Upper lobe of left lung (tissue), 6 donors: ENCODE data around the gene SPAG16. TPM values are rescaled to one million over a fixed set of nuclear protein-coding genes. Genes with fewer than 3 reads are reported as not detected.

ENCODE experiments used
- ATAC-seq, 2 donors: fragments of 200-7000 bp; cut with Tn5 transposase; one replicate each; pipeline ENCODE4 v1.9.1; 2022; ENCODE audit warnings: mild to moderate bottlenecking in 2 of 2, moderate library complexity in 2 of 2; ENCODE audit not compliant: low FRiP score in 2 of 2
- DNase-seq, 2 donors: peaks; one replicate each; pipeline ENCODE4 v3.0.0-alpha.2; 2019 to 2020
- H3K27ac ChIP-seq, 4 donors: fragments of 200-600 bp; sonication (generic); one replicate each; pipeline ENCODE4 v1.5.1; 2016 to 2019
- H3K27me3 ChIP-seq, 4 donors: fragments of 200-600 bp; sonication (generic); one replicate each; pipeline ENCODE4 v1.5.1; 2017 to 2019
- H3K36me3 ChIP-seq, 4 donors: fragments of 200-600 bp; sonication (generic); one replicate each; pipeline ENCODE4 v1.5.1; 2016 to 2019
- H3K4me1 ChIP-seq, 4 donors: fragments of 200-600 bp; sonication (generic); one replicate each; pipeline ENCODE4 v1.5.1; 2018 to 2019
- H3K4me3 ChIP-seq, 4 donors: fragments of 200-600 bp; sonication (generic); one replicate each; pipeline ENCODE4 v1.5.1; 2017 to 2019; ENCODE audit warnings: mild to moderate bottlenecking in 2 of 4, moderate library complexity in 1 of 4
- H3K9me3 ChIP-seq, 4 donors: fragments of 200-600 bp; sonication (generic); one replicate each; pipeline ENCODE4 v1.5.1; 2018 to 2019
- EP300 ChIP-seq, 4 donors: sonication (generic); formaldehyde crosslinking; IDR thresholded peaks; one replicate each; pipeline ENCODE4 v1.5.1; 2017; ENCODE audit warnings: antibody characterized with exemption in 4 of 4, control low read depth in 2 of 4
- POLR2A ChIP-seq, 4 donors: fragments of 450-650 bp; IDR thresholded peaks; one replicate each; pipeline ENCODE4 v1.5.1; 2016 to 2017; ENCODE audit warnings: antibody characterized with exemption in 4 of 4, mild to moderate bottlenecking in 2 of 4
- POLR2AphosphoS5 ChIP-seq, 2 donors: sonication (generic); formaldehyde crosslinking; IDR thresholded peaks; one replicate each; pipeline ENCODE4 v1.5.1; 2017; ENCODE audit warnings: antibody characterized with exemption in 2 of 2
- WGBS, 2 donors: methylation state at CpG; one replicate each; pipeline ENCODE4 v1.1.5; 2017 to 2018; 5-methylcytosine and 5-hydroxymethylcytosine counted together
- total RNA-seq, 6 donors: library from RNA; depleted of rRNA in 4 of 6; stranded (reverse); fragments of >200 nt in 4 of 6; gene quantifications; one replicate each; pipeline versions ENCODE4 v1.1.0 to v1.2.1, GENCODE V29; 2016 to 2021
- TF ChIP-seq, protein P1 (sequence below), 6 experiments: fragments of 450-650 bp in 4 of 6; fragments of 200-600 bp in 2 of 6; sonication (generic) in 2 of 6; IDR thresholded peaks; one replicate each; pipeline ENCODE4 v1.5.1; 2016 to 2019; ENCODE audit warnings: antibody characterized with exemption in 6 of 6
- donor health status: DM: no; HTN: no; CAD: no; lungs with moderate emphysema.
- donor health status: DM: no; HTN: yes; CAD: no; lungs with severe emphysema.

The SPAG16 gene
- total RNA-seq, 6 donors from 2014 or later: 9.7 to 65.0 (median 12.9) TPM

- no peak for DNase-seq
- no peaks in the 10 kb centered on the region for H3K27me3 ChIP-seq
- no peak for TF ChIP-seq EP300 (IDR thresholded peaks at IDR 0.05)
- no peak for TF ChIP-seq POLR2AphosphoS5 (IDR thresholded peaks at IDR 0.05)
- TF ChIP-seq POLR2A (IDR thresholded peaks at IDR 0.05): no peak
- TF ChIP-seq, protein P1, sequence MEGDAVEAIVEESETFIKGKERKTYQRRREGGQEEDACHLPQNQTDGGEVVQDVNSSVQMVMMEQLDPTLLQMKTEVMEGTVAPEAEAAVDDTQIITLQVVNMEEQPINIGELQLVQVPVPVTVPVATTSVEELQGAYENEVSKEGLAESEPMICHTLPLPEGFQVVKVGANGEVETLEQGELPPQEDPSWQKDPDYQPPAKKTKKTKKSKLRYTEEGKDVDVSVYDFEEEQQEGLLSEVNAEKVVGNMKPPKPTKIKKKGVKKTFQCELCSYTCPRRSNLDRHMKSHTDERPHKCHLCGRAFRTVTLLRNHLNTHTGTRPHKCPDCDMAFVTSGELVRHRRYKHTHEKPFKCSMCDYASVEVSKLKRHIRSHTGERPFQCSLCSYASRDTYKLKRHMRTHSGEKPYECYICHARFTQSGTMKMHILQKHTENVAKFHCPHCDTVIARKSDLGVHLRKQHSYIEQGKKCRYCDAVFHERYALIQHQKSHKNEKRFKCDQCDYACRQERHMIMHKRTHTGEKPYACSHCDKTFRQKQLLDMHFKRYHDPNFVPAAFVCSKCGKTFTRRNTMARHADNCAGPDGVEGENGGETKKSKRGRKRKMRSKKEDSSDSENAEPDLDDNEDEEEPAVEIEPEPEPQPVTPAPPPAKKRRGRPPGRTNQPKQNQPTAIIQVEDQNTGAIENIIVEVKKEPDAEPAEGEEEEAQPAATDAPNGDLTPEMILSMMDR (IDR thresholded peaks at IDR 0.05): no peak
- 60% methylated on average over 2 of the region's 2 CpGs for WGBS, 2 donors
- H3K36me3 ChIP-seq: no peaks in the 10 kb centered on the region
- ATAC-seq: peak in 1 of 2 donors; percentile 94
- no peaks in the 10 kb centered on the region for H3K4me1 ChIP-seq
- H3K4me3 ChIP-seq: no peak overlapping the region
- no peaks in the 10 kb centered on the region for H3K9me3 ChIP-seq
- H3K27ac ChIP-seq: no peak overlapping the region
Measured at GRCh38 chr2:214069254-214069653, 785.0 kb downstream of the SPAG16 start.

DNA sequence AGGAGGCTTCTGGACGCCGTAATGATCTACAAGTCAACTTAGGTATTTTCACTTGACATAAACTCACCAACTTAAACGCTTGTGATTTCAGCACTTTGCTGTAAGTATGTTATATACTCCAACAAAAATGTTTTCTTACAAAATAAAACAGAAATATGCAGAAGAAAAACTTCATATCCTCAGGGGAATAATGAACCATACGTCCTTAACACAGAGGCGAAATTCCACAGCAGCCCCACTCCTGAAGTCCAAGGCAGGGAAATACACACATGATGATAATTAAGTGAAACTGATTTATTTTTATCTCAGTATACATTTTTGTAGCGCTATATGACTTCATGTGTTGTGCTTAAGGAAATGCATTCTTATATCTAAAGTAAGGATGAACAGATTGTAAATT lies 791.2 kb downstream of the SPAG16 start:
- no peaks in the 10 kb centered on the region for H3K9me3 ChIP-seq
- no peak overlapping the region for H3K4me3 ChIP-seq
- no peak for TF ChIP-seq POLR2A (IDR thresholded peaks at IDR 0.05)
- no peak for TF ChIP-seq EP300 (IDR thresholded peaks at IDR 0.05)
- TF ChIP-seq, protein P1 (IDR thresholded peaks at IDR 0.05): no peak
- no peak for TF ChIP-seq POLR2AphosphoS5 (IDR thresholded peaks at IDR 0.05)
- no peak overlapping the region for H3K27ac ChIP-seq
- WGBS, 2 donors: 74 to 76% methylated on average over 6 of the region's 6 CpGs
- no peak for ATAC-seq
- H3K27me3 ChIP-seq: no peaks in the 10 kb centered on the region
- H3K36me3 ChIP-seq: no peaks in the 10 kb centered on the region
- H3K4me1 ChIP-seq: no peaks in the 10 kb centered on the region
- no peak for DNase-seq

DNA sequence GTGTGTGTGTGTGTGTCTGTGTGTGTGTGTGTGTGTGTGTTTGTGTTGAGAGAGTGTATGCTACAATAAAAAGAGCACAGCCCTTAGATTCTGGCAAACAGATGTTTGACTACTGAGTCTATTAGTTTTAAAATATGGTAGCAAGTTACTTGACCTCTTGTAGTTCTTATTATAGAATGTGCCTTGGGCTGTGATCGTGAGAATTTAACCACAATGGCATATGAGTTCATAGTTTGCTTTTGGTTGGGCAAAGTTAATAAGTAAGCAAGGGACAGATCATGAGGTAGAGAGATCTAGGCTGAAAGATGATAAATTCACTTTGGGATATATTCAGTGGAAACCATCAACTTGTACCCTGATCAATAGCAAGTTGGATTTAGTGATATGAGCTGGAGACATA lies 792.3 kb downstream of the SPAG16 start:
- no peaks in the 10 kb centered on the region for H3K36me3 ChIP-seq
- no peaks in the 10 kb centered on the region for H3K9me3 ChIP-seq
- ATAC-seq (no peak), DNase-seq (no peak)
- no peak overlapping the region for H3K27ac ChIP-seq
- no peak overlapping the region for H3K4me3 ChIP-seq
- H3K4me1 ChIP-seq: no peaks in the 10 kb centered on the region
- WGBS, 2 donors: 52 to 64% methylated on average over 1 of the region's 1 CpG
- TF ChIP-seq POLR2AphosphoS5 (IDR thresholded peaks at IDR 0.05): no peak
- TF ChIP-seq, protein P1 (IDR thresholded peaks at IDR 0.05): no peak
- TF ChIP-seq POLR2A (IDR thresholded peaks at IDR 0.05): no peak
- TF ChIP-seq EP300 (IDR thresholded peaks at IDR 0.05): no peak
- no peaks in the 10 kb centered on the region for H3K27me3 ChIP-seq

DNA sequence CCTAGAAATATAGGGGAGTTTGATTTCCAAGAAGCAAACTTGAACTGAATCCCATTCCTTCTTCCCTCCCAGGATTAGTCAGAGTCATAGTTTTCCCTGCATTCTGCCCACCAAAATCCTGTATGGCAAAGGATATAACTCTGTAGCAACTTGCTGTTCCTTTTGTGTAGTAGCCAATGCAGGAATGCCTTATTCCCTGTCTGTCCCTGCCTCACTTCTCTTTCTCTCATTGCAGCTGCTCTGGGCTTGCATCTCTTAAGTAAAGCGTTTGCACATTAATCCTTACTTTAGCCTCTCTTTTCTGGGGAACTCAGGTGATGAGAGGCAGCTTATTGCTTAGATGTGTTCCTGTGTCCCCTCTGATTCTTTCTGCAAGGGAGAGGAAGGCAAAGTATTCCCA lies 793.5 kb downstream of the SPAG16 start:
- 44 to 94% methylated on average over 1 of the region's 1 CpG for WGBS, 2 donors

GRCh38 chr2:214079032-214079431 lies 794.8 kb downstream of the SPAG16 start:
- Histone ChIP-seq H3K36me3 (no peaks in the 10 kb centered on the region), H3K9me3 (no peaks in the 10 kb centered on the region), H3K4me3 (no peak overlapping the region), H3K27me3 (no peaks in the 10 kb centered on the region), H3K27ac (no peak overlapping the region), H3K4me1 (no peaks in the 10 kb centered on the region)
- TF ChIP-seq EP300 (IDR thresholded peaks at IDR 0.05): no peak
- no peak for TF ChIP-seq POLR2AphosphoS5 (IDR thresholded peaks at IDR 0.05)
- no peak for TF ChIP-seq POLR2A (IDR thresholded peaks at IDR 0.05)
- TF ChIP-seq, protein P1 (IDR thresholded peaks at IDR 0.05): no peak
- no peak for DNase-seq
- WGBS, 2 donors: 53 to 88% methylated on average over 2 of the region's 2 CpGs
- ATAC-seq: no peak

More for the DNA sequence above, 793.5 kb downstream of the SPAG16 start:
- H3K4me3 ChIP-seq: no peak overlapping the region
- DNase-seq (no peak), ATAC-seq (no peak)
- H3K27me3 ChIP-seq: no peaks in the 10 kb centered on the region
- no peak overlapping the region for H3K27ac ChIP-seq
- H3K36me3 ChIP-seq: no peaks in the 10 kb centered on the region
- TF ChIP-seq EP300 (IDR thresholded peaks at IDR 0.05) (no peak), POLR2AphosphoS5 (IDR thresholded peaks at IDR 0.05) (no peak), POLR2A (IDR thresholded peaks at IDR 0.05) (no peak)
- TF ChIP-seq, protein P1 (IDR thresholded peaks at IDR 0.05): no peak
- H3K9me3 ChIP-seq: no peaks in the 10 kb centered on the region
- H3K4me1 ChIP-seq: no peaks in the 10 kb centered on the region
